ENCODE measurements around the gene CCDC112.

- TF ChIP-seq USF1 (IDR thresholded peaks at IDR 0.05): no peak
- no peak for TF ChIP-seq MAX (IDR thresholded peaks at IDR 0.05)
- no peak for TF ChIP-seq YY1 (IDR thresholded peaks at IDR 0.05; ENCODE audit: low read depth)
- TF ChIP-seq EP300 (IDR thresholded peaks at IDR 0.05; ENCODE audit: borderline replicate concordance): no peak
- TF ChIP-seq TAF1 (IDR thresholded peaks at IDR 0.05; ENCODE audit: low read depth): no peak
- TF ChIP-seq TEAD4 (IDR thresholded peaks at IDR 0.05): no peak
Measured at GRCh38 chr5:115241881-115242642, 54.4 kb downstream of the CCDC112 start.

Data from Ishikawa (cell line).